Pons (tissue), 1 donor: ENCODE data around the gene LRMDA.

Experiments
- DNase-seq: peaks from one replicate; pipeline ENCODE4 v3.0.0-alpha.2; 2016; ENCODE audit warnings: low spot score

Gene LRMDA

GRCh38 chr10:75836064-75836463 lies 404.6 kb downstream of the LRMDA start:
- no peak for DNase-seq

DNA sequence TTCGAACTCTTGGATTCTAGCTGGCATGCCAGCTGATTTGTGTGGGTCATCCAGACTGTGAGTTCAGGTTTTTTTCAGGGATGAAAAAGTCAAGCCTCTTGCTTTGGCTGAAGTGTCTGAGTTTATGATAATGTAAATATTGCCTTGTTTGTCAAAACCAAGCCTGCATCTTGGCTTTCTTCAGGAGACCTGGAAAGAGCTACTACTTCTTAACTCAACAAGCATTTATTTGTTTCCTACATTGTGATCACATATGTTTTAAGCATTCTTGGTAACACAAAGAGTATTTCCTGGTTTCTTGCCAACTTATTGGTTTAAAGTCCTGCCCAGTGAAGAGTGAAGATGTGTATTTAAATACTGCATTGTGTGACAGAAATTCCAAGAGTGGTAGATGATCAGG lies 407.1 kb downstream of the LRMDA start:
- DNase-seq: no peak

DNA sequence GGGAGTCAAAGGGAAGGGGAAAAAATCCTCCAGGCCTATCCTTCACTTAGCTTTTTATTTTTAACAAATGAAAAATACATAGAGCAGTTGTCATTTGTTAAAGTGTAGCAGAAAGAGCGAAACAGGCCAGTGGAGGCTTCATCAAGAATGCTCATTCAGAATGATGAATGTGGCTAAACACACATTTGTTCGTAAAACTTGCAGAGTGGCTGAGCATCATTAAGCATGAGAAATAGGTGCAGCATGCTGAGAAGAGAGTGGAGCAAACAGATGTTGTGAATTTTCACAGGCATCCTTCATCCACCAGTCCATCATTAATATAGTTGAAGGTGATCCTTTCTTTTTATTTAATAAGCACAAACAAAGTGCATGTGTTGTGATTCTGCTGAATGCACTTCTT lies 407.6 kb downstream of the LRMDA start:
- DNase-seq: no peak

- no peak for DNase-seq
Observed at GRCh38 chr10:75841266-75841665, 409.8 kb downstream of the LRMDA start.

GRCh38 chr10:75845176-75845947 lies 413.9 kb downstream of the LRMDA start:
- no peak for DNase-seq

DNA sequence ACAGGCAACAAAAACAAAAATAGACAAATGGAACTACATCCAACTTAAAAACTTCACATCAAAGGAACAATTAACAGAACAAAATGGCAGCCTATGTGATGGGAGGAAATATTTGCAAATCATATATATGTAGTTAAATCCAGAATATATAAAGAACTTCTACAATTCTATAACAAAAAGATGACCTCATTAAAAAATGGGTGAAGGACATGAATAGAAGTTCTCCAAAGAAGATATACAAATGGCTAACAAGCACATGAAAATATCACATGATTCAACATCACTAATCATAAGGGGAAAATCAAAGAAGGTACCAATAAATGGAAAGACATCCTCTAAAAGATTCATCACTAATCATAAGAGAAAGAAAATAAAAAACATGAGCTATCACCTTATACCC lies 416.1 kb downstream of the LRMDA start:
- no peak for DNase-seq

DNA sequence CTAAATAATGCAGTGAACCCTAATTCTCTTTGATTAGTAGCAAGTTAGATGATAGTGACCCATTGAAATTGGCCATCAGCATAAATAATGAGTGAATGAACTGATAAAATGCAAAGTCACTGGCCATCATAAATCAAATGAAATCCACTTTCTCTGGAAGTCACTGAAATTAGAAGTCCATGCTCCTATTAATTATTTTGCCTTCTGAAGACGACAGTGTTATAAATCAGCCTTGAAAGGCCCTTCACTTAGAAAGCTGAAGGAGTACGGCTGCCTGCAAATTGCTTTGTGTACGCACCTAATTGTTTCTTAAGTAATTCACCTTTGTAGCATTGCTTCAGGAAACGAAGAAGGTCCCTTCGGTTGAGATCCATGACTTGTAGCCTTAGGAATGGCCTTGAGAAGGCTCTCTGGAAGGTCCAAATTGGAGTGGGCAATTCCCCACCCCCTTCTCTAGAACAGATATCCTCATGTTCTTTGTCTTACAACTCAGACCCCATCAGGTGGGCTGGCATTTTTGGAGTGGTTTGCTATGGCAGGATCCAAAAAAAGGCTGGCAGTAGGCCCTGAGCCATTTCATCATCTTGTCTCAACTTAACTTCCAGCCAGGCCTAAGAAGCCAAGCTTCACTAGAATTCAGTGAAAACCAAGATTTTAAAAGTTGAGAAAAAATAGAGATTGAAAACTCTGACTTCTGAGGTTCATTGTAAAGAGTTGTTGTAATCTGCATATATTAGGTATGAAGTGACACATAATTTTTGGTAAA lies 420.3 kb downstream of the LRMDA start:
- no peak for DNase-seq

GRCh38 chr10:75852851-75853484 lies 421.5 kb downstream of the LRMDA start:
- DNase-seq: no peak

DNA sequence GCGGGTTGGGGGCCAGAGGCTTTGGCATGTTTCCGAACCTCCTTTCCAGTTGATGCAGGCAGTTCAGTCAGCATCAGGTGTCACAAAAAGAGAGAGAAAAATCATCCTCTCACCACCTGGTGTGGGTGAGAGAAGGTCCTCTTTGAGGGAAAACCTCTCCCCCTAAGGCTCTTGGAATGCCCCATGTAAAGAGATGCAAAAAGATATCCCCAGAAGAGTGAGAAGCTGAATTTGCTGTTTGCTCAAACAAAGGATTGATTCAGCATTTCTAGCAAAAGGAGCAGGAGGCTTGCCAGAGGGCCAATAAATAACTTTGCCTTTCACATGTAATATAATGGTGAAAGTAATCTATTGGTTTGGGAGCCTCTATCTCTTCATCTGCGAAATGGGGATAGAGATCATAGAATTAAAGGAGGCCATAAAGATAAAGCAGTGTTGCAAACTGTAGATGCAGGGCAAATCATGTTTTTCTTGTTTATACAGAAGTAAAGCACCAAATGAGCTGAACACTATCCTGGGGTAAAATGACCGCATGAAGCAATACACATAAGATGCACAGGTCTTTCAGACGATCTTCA lies 425.9 kb downstream of the LRMDA start:
- DNase-seq: no peak

GRCh38 chr10:75857896-75858295 lies 426.5 kb downstream of the LRMDA start:
- no peak for DNase-seq

- no peak for DNase-seq
Observed at GRCh38 chr10:75858339-75858738, 426.9 kb downstream of the LRMDA start.

GRCh38 chr10:75859141-75859540 lies 427.7 kb downstream of the LRMDA start:
- no peak for DNase-seq

DNA sequence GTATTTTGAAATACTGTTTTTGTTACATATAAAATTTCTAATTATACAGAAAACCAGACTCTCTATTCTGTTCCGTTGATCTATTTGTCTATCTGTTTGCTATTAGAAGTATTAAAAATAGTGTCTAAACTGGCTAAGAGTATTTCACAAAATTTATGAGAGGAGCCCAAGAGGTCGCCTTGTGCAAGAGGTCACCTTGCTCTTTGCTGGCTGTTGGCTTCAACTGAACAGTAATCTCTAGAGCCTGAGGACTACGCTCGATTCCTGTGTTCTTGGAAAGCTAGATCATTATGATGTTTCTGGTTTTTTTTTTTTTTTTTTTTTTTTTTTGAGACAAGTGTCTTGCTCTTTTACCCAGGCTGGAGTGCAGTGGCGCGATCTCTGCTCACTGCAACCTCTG lies 428.6 kb downstream of the LRMDA start:
- no peak for DNase-seq

GRCh38 chr10:75861582-75861981 lies 430.2 kb downstream of the LRMDA start:
- DNase-seq: no peak

GRCh38 chr10:75862935-75863334 lies 431.5 kb downstream of the LRMDA start:
- no peak for DNase-seq

DNA sequence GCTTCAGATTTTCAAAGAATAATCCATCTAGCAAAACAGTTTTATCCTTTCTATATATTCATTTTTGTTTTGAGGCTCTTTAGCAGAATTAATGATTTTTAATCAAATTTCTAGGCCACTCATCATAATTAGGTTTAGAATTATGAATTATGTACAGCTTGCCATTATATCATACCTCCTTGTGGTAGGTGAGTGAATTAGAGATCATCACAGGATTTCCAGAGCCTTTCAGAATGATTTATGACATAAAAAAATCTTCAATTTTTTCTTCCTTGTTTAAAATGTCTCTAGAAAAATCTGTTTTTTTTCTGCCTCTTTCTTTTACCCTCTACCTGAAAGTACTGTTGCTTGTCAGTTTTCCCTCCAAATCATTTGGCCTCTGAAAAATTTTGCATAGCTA lies 433.3 kb downstream of the LRMDA start:
- no peak for DNase-seq

- no peak for DNase-seq
Observed at GRCh38 chr10:75865413-75866299, 434.2 kb downstream of the LRMDA start.

- DNase-seq: no peak
Observed at GRCh38 chr10:75866300-75866625, 434.8 kb downstream of the LRMDA start.

- DNase-seq: no peak
Observed at GRCh38 chr10:75866731-75867130, 435.3 kb downstream of the LRMDA start.

GRCh38 chr10:75868574-75868973 lies 437.1 kb downstream of the LRMDA start:
- DNase-seq: no peak

GRCh38 chr10:75870039-75870645 lies 438.7 kb downstream of the LRMDA start:
- no peak for DNase-seq
